Stomach (tissue), 9 donors: ENCODE data around the gene CFAP299. TPM values are rescaled to one million over a fixed set of nuclear protein-coding genes. Genes with fewer than 3 reads are reported as not detected.

Experiments used
- DNase-seq, 2 donors: peaks; one replicate each; pipeline versions ENCODE4 v3.0.0 to v3.0.0-alpha.2; 2013 to 2019
- H3K27ac ChIP-seq, 5 donors: fragments of 200-600 bp in 4 of 5; sonication (generic) in 4 of 5; one replicate each; pipeline ENCODE4 v1.5.1; 2013 to 2019; ENCODE audit warnings: mild to moderate bottlenecking in 1 of 5, moderate library complexity in 1 of 5
- H3K27me3 ChIP-seq, 3 donors: fragments of 200-600 bp; sonication (generic); one replicate each; pipeline ENCODE4 v1.5.1; 2017 to 2019; ENCODE audit warnings: mixed run types in 1 of 3
- H3K36me3 ChIP-seq, 4 donors: fragments of 200-600 bp; sonication (generic); 1 replicate in 3 of 4; 2 replicates in 1 of 4; pipeline ENCODE4 v1.5.1; 2016 to 2019
- H3K4me1 ChIP-seq, 4 donors: fragments of 200-600 bp; sonication (generic); one replicate each; pipeline ENCODE4 v1.5.1; 2016 to 2019
- H3K4me3 ChIP-seq, 4 donors: fragments of 200-600 bp; sonication (generic) in 3 of 4; one replicate each; pipeline ENCODE4 v1.5.1; 2016 to 2019; ENCODE audit warnings: mild to moderate bottlenecking in 1 of 4
- H3K9me3 ChIP-seq, 4 donors: fragments of 200-600 bp; sonication (generic); one replicate each; pipeline ENCODE4 v1.5.1; 2016 to 2019
- CTCF ChIP-seq, 7 experiments: fragments of 450-650 bp in 4 of 7; fragments of 200-600 bp in 3 of 7; sonication (generic) in 3 of 7; IDR thresholded peaks; one replicate each; pipeline ENCODE4 v1.5.1; 2016 to 2019; ENCODE audit warnings: antibody characterized with exemption in 7 of 7, control low read depth in 2 of 7, mild to moderate bottlenecking in 1 of 7
- EP300 ChIP-seq: sonication (generic); formaldehyde crosslinking; IDR thresholded peaks from one replicate; pipeline ENCODE4 v1.6.1; 2017; ENCODE audit warnings: antibody characterized with exemption
- POLR2A ChIP-seq, 4 donors: fragments of 450-650 bp; IDR thresholded peaks; one replicate each; pipeline ENCODE4 v1.6.1; 2016; ENCODE audit warnings: antibody characterized with exemption in 4 of 4, control low read depth in 2 of 4, mild to moderate bottlenecking in 1 of 4, moderate library complexity in 1 of 4
- POLR2AphosphoS5 ChIP-seq, 3 donors: sonication (generic); formaldehyde crosslinking; IDR thresholded peaks; one replicate each; pipeline ENCODE4 v1.6.1; 2016; ENCODE audit warnings: antibody characterized with exemption in 3 of 3
- WGBS, 5 donors: extraction: QIAGEN DNeasy Blood & Tissue Kit in 3 of 5; methylation state at CpG; one replicate each; pipeline versions ENCODE4 v1.1.5 to v1.1.7; 2013 to 2018; 5-methylcytosine and 5-hydroxymethylcytosine counted together
- intact Hi-C: fragments of 100-400 bp; cut with DNase I; formaldehyde crosslinking; loops from one replicate; pipeline ENCODE4 v1.15.1; 2023; ENCODE audit warnings: low total_unique reads
- polyA plus RNA-seq, 3 donors: library from polyadenylated mRNA; stranded (reverse); fragments of 200-250 nt; gene quantifications; one replicate each; pipeline ENCODE4 v1.2.3, GENCODE V29; 2013
- total RNA-seq, 5 donors: library from RNA; depleted of rRNA; stranded (reverse); fragments of >200 nt; gene quantifications; one replicate each; pipeline versions ENCODE4 v1.1.0 to v1.2.3, GENCODE V29; 2014 to 2016
- donor health status: healthy with polysubstance abuse.
- donor health status: Bipolar disorder and iron deficiency.
- donor health status: healthy.

CFAP299 gene
- total and polyA plus RNA-seq, 8 donors, result 0.73 TPM; not detected in 7

GRCh38 chr4:80911458-80911857 lies 575.9 kb downstream of the CFAP299 start:
- no peaks in the 10 kb centered on the region for H3K27me3 ChIP-seq
- intact Hi-C loops, result no loop called here
- H3K4me3 ChIP-seq, result no peak overlapping the region
- H3K27ac ChIP-seq, result no peak overlapping the region
- H3K4me1 ChIP-seq, result no peaks in the 10 kb centered on the region
- H3K36me3 ChIP-seq, result no peaks in the 10 kb centered on the region
- no peak for DNase-seq
- peaks cover 4 to 15% (median 11%) of the 10 kb centered on the region in 4 donors for H3K9me3 ChIP-seq
- no peak for TF ChIP-seq POLR2A (IDR thresholded peaks at IDR 0.05)
- no peak for TF ChIP-seq CTCF (IDR thresholded peaks at IDR 0.05)
- TF ChIP-seq EP300, result no peak
- no peak for TF ChIP-seq POLR2AphosphoS5 (IDR thresholded peaks at IDR 0.05)

DNA sequence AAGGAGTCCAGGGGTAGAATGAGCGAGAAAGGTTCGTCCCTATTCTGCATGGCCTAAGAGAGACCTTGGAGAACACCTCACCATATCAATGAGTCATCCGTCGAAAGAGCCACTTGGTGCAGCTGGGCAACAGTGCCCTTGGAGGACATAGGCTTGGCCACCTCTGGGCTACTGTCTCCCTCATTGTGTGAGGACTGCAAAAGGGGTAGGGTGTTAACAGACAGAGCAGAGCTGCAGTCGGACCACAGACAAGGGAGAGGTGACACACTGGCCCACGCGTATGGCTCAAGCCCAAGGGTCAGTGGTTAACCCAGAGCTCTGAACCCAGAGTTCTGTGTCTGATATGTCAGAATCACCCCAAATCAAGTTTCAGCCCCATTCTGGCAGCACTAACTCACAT lies 576.8 kb downstream of the CFAP299 start:
- Histone ChIP-seq H3K9me3 (peaks cover 0 to 7% (median 3%) of the 10 kb centered on the region in 4 donors), H3K27me3 (no peaks in the 10 kb centered on the region), H3K36me3 (no peaks in the 10 kb centered on the region), H3K27ac (no peak overlapping the region), H3K4me3 (no peak overlapping the region), H3K4me1 (no peaks in the 10 kb centered on the region)
- no peak for DNase-seq
- no peak for TF ChIP-seq CTCF (IDR thresholded peaks at IDR 0.05)
- no peak for TF ChIP-seq POLR2A (IDR thresholded peaks at IDR 0.05)
- TF ChIP-seq POLR2AphosphoS5 (IDR thresholded peaks at IDR 0.05), result no peak
- TF ChIP-seq EP300, result no peak
- 90 to 97% (median 95%) methylated on average over 7 of the region's 7 CpGs for WGBS, 5 donors
- intact Hi-C loops, result no loop called here

- Histone ChIP-seq H3K9me3 (no peaks in the 10 kb centered on the region), H3K27ac (no peak overlapping the region), H3K4me3 (no peak overlapping the region), H3K27me3 (no peaks in the 10 kb centered on the region), H3K4me1 (no peaks in the 10 kb centered on the region), H3K36me3 (no peaks in the 10 kb centered on the region)
- intact Hi-C loops, result no loop called here
- 44 to 72% (median 60%) methylated on average over 3 of the region's 3 CpGs for WGBS, 5 donors
- no peak for DNase-seq
- TF ChIP-seq POLR2AphosphoS5 (IDR thresholded peaks at IDR 0.05) (no peak), POLR2A (IDR thresholded peaks at IDR 0.05) (no peak), EP300 (no peak), CTCF (IDR thresholded peaks at IDR 0.05) (no peak)
Measured at GRCh38 chr4:80913381-80913780, 577.9 kb downstream of the CFAP299 start.

DNA sequence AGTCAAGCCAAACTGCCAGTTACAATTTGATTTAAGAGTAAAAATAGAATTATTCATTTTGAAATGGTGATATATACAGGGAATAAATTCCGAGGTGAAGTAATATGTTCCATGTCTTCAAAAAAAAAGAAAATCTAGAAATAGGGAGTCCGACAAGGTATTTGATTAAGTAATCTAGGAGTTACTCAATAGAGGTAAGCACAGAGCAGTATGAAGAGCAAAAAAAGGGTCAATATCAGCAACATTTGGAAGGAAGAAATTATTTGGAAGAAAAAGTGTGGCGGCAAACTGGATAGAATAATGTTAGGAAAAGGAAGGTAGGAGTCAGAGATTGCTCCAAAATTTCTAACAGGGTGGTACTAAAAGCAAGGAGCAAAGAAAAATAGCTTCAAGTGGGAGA lies 581.2 kb downstream of the CFAP299 start:
- no peak overlapping the region for H3K27ac ChIP-seq
- no peak for DNase-seq
- H3K4me1 ChIP-seq, result no peaks in the 10 kb centered on the region
- H3K36me3 ChIP-seq, result no peaks in the 10 kb centered on the region
- no peak overlapping the region for H3K4me3 ChIP-seq
- H3K9me3 ChIP-seq, result no peaks in the 10 kb centered on the region
- intact Hi-C loops, result no loop called here
- 82 to 93% (median 92%) methylated on average over 3 of the region's 3 CpGs for WGBS, 5 donors
- no peaks in the 10 kb centered on the region for H3K27me3 ChIP-seq
- TF ChIP-seq POLR2AphosphoS5 (IDR thresholded peaks at IDR 0.05), result no peak
- no peak for TF ChIP-seq CTCF (IDR thresholded peaks at IDR 0.05)
- TF ChIP-seq EP300, result no peak
- no peak for TF ChIP-seq POLR2A (IDR thresholded peaks at IDR 0.05)
